HG03135 (cell line): ENCODE measurements around the gene GRID1.

ENCODE experiments used
- ATAC-seq: cut with Tn5 transposase; IDR thresholded peaks from one replicate; pipeline ENCODE4 v1.9.1; 2021; ENCODE audit warnings: mild to moderate bottlenecking, moderate library complexity; ENCODE audit not compliant: unreplicated experiment

The GRID1 gene

GRCh38 chr10:86197166-86197790 lies 169.3 kb downstream of the GRID1 start:
- no peak for ATAC-seq

- ATAC-seq = no peak
These were observed 171.0 kb downstream of the GRID1 start for GRCh38 chr10:86195521-86196157.

GRCh38 chr10:86194684-86195083 lies 171.9 kb downstream of the GRID1 start:
- ATAC-seq = no peak

GRCh38 chr10:86193841-86194240 lies 172.8 kb downstream of the GRID1 start:
- no peak for ATAC-seq

- ATAC-seq = no peak
These were observed 173.9 kb downstream of the GRID1 start for GRCh38 chr10:86192691-86193090.

GRCh38 chr10:86192147-86192546 lies 174.4 kb downstream of the GRID1 start:
- no peak for ATAC-seq

- ATAC-seq = no peak
These were observed 174.9 kb downstream of the GRID1 start for GRCh38 chr10:86191686-86192085.

GRCh38 chr10:86191166-86191565 lies 175.4 kb downstream of the GRID1 start:
- no peak for ATAC-seq

- no peak for ATAC-seq
These were observed 176.3 kb downstream of the GRID1 start for GRCh38 chr10:86190291-86190690.

GRCh38 chr10:86189891-86190290 lies 176.7 kb downstream of the GRID1 start:
- ATAC-seq = no peak

- ATAC-seq = no peak
These were observed 177.6 kb downstream of the GRID1 start for GRCh38 chr10:86188796-86189558.

GRCh38 chr10:86188326-86188725 lies 178.3 kb downstream of the GRID1 start:
- no peak for ATAC-seq

GRCh38 chr10:86187499-86188239 lies 178.9 kb downstream of the GRID1 start:
- no peak for ATAC-seq

GRCh38 chr10:86186633-86187032 lies 180.0 kb downstream of the GRID1 start:
- ATAC-seq = no peak

GRCh38 chr10:86182595-86182994 lies 184.0 kb downstream of the GRID1 start:
- no peak for ATAC-seq

GRCh38 chr10:86182150-86182549 lies 184.4 kb downstream of the GRID1 start:
- ATAC-seq = no peak

GRCh38 chr10:86180861-86181260 lies 185.7 kb downstream of the GRID1 start:
- ATAC-seq = no peak

GRCh38 chr10:86179961-86180360 lies 186.6 kb downstream of the GRID1 start:
- ATAC-seq = no peak

GRCh38 chr10:86179153-86179524 lies 187.5 kb downstream of the GRID1 start:
- no peak for ATAC-seq

GRCh38 chr10:86178401-86179152 lies 188.0 kb downstream of the GRID1 start:
- ATAC-seq = no peak
